Natural killer cell (primary cell): ENCODE measurements around the gene KMO. TPM values are rescaled to one million over a fixed set of nuclear protein-coding genes. Genes with fewer than 3 reads are reported as not detected.

Source experiments
- ATAC-seq, 3 donors: fragments of 150-1000 bp in 2 of 3; fragments of 200-7000 bp in 1 of 3; cut with Tn5 transposase; 1 replicate in 1 of 3; 2 replicates in 2 of 3; pipeline ENCODE4 v1.10.0; 2021; ENCODE audit warnings: mild to moderate bottlenecking in 2 of 3, moderate library complexity in 2 of 3
- DNase-seq, 2 donors: peaks; one replicate each; pipeline versions ENCODE4 v3.0.0 to v3.0.0-alpha.2; 2013 to 2021; ENCODE audit warnings: mixed read lengths in 1 of 2
- H3K27ac ChIP-seq: one replicate; pipeline ENCODE4 v1.5.1; 2013; ENCODE audit warnings: mild to moderate bottlenecking, low read length
- H3K27me3 ChIP-seq: one replicate; pipeline ENCODE4 v1.6.1; 2013; ENCODE audit warnings: low read length; ENCODE audit not compliant: control insufficient read depth, insufficient read depth
- H3K36me3 ChIP-seq: one replicate; pipeline ENCODE4 v1.6.1; 2013; ENCODE audit warnings: low read length; ENCODE audit not compliant: control insufficient read depth, insufficient read depth
- H3K4me1 ChIP-seq: one replicate; pipeline ENCODE4 v1.6.1; 2013; ENCODE audit warnings: low read length; ENCODE audit not compliant: control insufficient read depth, insufficient read depth
- H3K4me3 ChIP-seq: one replicate; pipeline ENCODE4 v1.5.1; 2013; ENCODE audit warnings: low read length
- H3K9me3 ChIP-seq: one replicate; pipeline ENCODE4 v1.6.1; 2013; ENCODE audit warnings: low read length; ENCODE audit not compliant: control insufficient read depth, insufficient read depth
- H3K27ac Mint-ChIP-seq, 2 donors: one replicate each; pipeline ENCODE4 v1.8.0; 2022; ENCODE audit warnings: mild to moderate bottlenecking in 2 of 2, mixed read lengths in 2 of 2, moderate library complexity in 1 of 2
- H3K27me3 Mint-ChIP-seq, 2 donors: one replicate each; pipeline ENCODE4 v1.8.0; 2022; ENCODE audit warnings: low read depth in 2 of 2, mixed read lengths in 2 of 2
- H3K36me3 Mint-ChIP-seq: one replicate; pipeline ENCODE4 v1.8.0; 2022; ENCODE audit warnings: mixed read lengths
- H3K4me1 Mint-ChIP-seq, 2 donors: one replicate each; pipeline ENCODE4 v1.8.0; 2022; ENCODE audit warnings: mixed read lengths in 2 of 2
- H3K4me3 Mint-ChIP-seq: one replicate; pipeline ENCODE4 v1.8.0; 2022; ENCODE audit warnings: mild to moderate bottlenecking, moderate library complexity, mixed read lengths
- H3K9me3 Mint-ChIP-seq, 2 donors: one replicate each; pipeline ENCODE4 v1.8.0; 2022; ENCODE audit warnings: mixed read lengths in 2 of 2
- WGBS: methylation state at CpG from one replicate; pipeline ENCODE4 v1.1.7; 2013; ENCODE audit warnings: missing lambda C conversion rate; ENCODE audit not compliant: insufficient coverage; 5-methylcytosine and 5-hydroxymethylcytosine counted together
- intact Hi-C: fragments of 100-400 bp; cut with micrococcal nuclease; formaldehyde crosslinking; loops from one replicate; pipeline ENCODE4 v1.14.2; 2022
- total RNA-seq, 4 donors: library from RNA; stranded (reverse); fragments of 120-200 nt in 1 of 4; gene quantifications; one replicate each; pipeline versions ENCODE4 v1.2.3 to v1.2.4, GENCODE V29; 2013 to 2022
- TF ChIP-seq, protein P1 (sequence below): fragments of 200-600 bp; IDR thresholded peaks from one replicate; pipeline ENCODE4 v1.8.0; 2022; ENCODE audit warnings: antibody characterized with exemption

The KMO gene
- total RNA-seq, 3 donors from 2014 or later (not counting 1 experiment from before 2014, with no cell fraction given): 0.97 to 1.1 TPM; not detected in 1

- H3K36me3 Mint-ChIP-seq: peaks cover 36% of the 10 kb centered on the region
- TF ChIP-seq, protein P1, sequence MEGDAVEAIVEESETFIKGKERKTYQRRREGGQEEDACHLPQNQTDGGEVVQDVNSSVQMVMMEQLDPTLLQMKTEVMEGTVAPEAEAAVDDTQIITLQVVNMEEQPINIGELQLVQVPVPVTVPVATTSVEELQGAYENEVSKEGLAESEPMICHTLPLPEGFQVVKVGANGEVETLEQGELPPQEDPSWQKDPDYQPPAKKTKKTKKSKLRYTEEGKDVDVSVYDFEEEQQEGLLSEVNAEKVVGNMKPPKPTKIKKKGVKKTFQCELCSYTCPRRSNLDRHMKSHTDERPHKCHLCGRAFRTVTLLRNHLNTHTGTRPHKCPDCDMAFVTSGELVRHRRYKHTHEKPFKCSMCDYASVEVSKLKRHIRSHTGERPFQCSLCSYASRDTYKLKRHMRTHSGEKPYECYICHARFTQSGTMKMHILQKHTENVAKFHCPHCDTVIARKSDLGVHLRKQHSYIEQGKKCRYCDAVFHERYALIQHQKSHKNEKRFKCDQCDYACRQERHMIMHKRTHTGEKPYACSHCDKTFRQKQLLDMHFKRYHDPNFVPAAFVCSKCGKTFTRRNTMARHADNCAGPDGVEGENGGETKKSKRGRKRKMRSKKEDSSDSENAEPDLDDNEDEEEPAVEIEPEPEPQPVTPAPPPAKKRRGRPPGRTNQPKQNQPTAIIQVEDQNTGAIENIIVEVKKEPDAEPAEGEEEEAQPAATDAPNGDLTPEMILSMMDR: no peak
These were observed 24.9 kb upstream of the KMO start for GRCh38 chr1:241507189-241507863.

GRCh38 chr1:241513378-241513777 lies 18.8 kb upstream of the KMO start:
- peaks cover 30% of the 10 kb centered on the region for H3K36me3 ChIP-seq
- no peaks in the 10 kb centered on the region for H3K27me3 ChIP-seq
- DNase-seq: no peak
- H3K4me3 ChIP-seq: no peak overlapping the region
- no peak overlapping the region for H3K27ac ChIP-seq
- H3K4me1 ChIP-seq: no peaks in the 10 kb centered on the region
- Mint-ChIP-seq H3K36me3 (no peaks in the 10 kb centered on the region), H3K27me3 (no peaks in the 10 kb centered on the region), H3K4me1 (peaks cover 4 to 6% of the 10 kb centered on the region in 2 donors), H3K4me3 (no peak overlapping the region), H3K27ac (no peak overlapping the region), H3K9me3 (no peaks in the 10 kb centered on the region)
- ATAC-seq: no peak
- intact Hi-C loops: loop anchor here (10.0 kb wide), 1 partner anchor 1741 kb away; the partner anchor contains the start of genes CEP170 and SDCCAG8
- TF ChIP-seq, protein P1: no peak
- H3K9me3 ChIP-seq: no peaks in the 10 kb centered on the region
- 96% methylated on average over 5 of the region's 5 CpGs for WGBS

More at GRCh38 chr1:241507189-241507863, 24.9 kb upstream of the KMO start:
- no peak overlapping the region for H3K4me3 ChIP-seq
- no peak overlapping the region for H3K27ac ChIP-seq
- no peaks in the 10 kb centered on the region for H3K9me3 Mint-ChIP-seq
- H3K36me3 ChIP-seq: peaks cover 78% of the 10 kb centered on the region
- ATAC-seq: no peak
- H3K27me3 Mint-ChIP-seq: no peaks in the 10 kb centered on the region
- H3K9me3 ChIP-seq: no peaks in the 10 kb centered on the region
- H3K4me1 Mint-ChIP-seq: no peaks in the 10 kb centered on the region
- no peaks in the 10 kb centered on the region for H3K4me1 ChIP-seq
- no peaks in the 10 kb centered on the region for H3K27me3 ChIP-seq
- no peak overlapping the region for H3K27ac Mint-ChIP-seq
- no peak overlapping the region for H3K4me3 Mint-ChIP-seq
- no peak for DNase-seq
- intact Hi-C loops: no loop called here
- 86% methylated on average over 1 of the region's 2 CpGs for whole genome bisulfite sequencing

DNA sequence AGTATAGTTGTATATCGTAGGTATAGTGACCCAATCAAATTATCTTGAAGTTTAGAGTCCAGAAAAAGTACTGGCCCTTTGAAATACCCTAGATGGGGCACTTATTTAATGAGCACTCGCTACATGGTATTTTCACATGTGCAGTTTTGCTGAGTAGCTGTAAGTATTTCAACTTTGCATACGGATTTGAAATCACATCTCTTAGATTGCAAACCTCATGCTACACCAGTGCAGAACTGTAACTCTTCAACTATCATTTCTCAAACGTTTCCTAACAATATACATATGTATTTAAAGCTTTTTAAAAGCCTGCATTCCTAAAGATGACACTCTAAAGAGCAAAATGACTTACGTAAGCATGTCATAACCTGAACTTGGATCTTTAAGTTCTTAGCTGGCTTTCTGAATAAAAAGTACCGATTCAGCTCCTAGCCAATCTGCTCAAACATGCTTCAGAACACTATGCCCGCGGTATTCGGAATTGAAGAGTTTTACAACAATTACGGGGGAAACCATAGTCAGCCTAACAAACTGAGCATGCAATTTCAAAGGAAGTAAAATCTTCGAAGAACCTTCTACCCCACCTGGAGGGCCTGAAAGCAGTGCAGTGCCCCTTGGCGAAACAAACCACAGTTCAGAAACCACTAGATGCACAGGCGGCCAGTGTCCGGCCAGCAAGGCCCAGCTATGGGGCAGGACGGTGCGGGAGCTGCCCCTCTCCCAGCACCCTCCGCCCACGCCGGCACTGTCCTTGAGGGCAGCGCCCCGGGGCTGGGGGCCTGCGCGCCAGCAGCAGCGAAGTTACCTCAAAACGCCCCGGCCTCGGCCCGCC lies 13.5 kb upstream of the KMO start:
- 6% methylated on average over 28 of the region's 28 CpGs for WGBS
- H3K27me3 ChIP-seq: peaks cover 2% of the 10 kb centered on the region
- H3K4me1 ChIP-seq: no peaks in the 10 kb centered on the region
- H3K9me3 ChIP-seq: no peaks in the 10 kb centered on the region
- H3K4me3 ChIP-seq: peak overlapping the region; percentile 46
- peak overlapping the region; percentile 89 for H3K4me3 Mint-ChIP-seq
- no peaks in the 10 kb centered on the region for H3K9me3 Mint-ChIP-seq
- H3K27ac Mint-ChIP-seq: peak overlapping the region in 1 of 2 donors; percentile 49
- H3K27me3 Mint-ChIP-seq: peaks cover 18 to 21% of the 10 kb centered on the region in 2 donors
- peak overlapping the region; percentile 63 for H3K27ac ChIP-seq
- TF ChIP-seq, protein P1: no peak
- no peaks in the 10 kb centered on the region for H3K36me3 ChIP-seq
- ATAC-seq: peak in 1 of 3 donors; percentile 16
- peak in 1 of 2 donors; percentile 43 for DNase-seq
- intact Hi-C loops: loop anchor here (1.0 to 10.0 kb wide), 3 partner anchors 13 to 1736 kb away; partner anchors contain the start of genes CEP170, EXO1 and SDCCAG8
- H3K4me1 Mint-ChIP-seq: peaks cover 9 to 11% of the 10 kb centered on the region in 2 donors
- no peaks in the 10 kb centered on the region for H3K36me3 Mint-ChIP-seq
